Stimulated activated CD4-positive, alpha-beta T cell treated with anti-CD3 and anti-CD28 coated beads, TNF-alpha, amount 100 ng/mL, for 24 hours (primary cell): ENCODE data around the gene TRMT2A.

Source experiments
- DNase-seq, 3 experiments: peaks; one replicate each; pipeline ENCODE4 v3.0.0-alpha.2; 2020; ENCODE audit warnings: low read depth in 3 of 3

TRMT2A gene

DNA sequence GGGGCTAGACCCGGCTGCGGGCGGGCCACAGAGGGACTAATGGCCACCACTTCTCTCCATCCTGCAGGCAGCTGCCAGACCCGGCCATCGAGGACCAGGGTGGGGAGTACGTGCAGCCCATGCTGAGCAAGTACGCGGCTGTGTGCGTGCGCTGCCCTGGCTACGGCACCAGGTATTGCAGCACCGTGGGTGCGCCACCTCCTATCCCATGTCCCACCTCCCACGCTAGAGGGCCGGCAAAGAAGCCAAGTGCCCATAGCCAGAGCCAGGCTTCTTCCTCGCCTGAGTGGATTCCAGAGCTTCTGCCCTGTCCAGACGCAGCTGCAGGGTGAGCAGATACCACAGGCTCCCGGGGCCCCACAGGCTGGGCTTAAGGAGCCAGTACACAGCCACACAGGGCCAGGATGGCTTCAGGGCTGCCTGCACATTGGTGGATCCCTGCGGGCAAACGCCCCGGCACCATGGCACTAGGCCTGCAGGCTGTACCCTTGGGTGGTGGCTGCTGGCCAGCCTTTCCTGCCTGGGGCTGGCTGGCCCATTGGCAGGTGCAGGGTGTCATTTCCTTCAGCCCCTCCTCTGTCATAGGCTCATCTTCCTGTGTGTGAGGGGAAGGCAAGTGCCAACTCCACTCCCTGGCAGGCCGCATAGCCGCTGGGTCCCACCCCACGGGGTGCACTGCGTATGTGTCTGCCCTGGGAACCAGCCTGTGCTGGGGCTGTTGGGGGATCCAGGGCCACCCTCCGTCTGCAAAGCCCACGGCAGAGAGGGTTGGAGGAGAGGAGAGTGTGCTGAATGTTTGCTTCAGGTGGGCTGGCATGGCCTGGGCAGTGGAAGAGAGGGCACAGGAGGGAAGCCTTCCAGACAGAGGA, 53.5 kb downstream of the TRMT2A start:
- DNase-seq, result no peak

DNA sequence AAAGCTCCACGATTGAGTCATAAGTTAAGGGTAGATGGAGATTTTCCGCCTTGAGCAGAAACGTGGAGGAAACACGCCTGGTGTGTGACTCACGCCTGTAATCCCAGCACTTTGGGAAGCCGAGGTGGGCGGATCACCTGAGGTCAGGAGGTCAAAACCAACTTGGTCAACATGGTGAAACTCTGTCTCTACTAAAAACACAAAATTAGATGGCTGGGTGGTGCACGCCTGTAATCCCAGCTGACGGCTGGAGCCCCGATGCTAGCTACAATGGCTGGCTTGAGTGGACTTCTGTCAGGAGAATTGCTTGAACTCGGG, 54.3 kb downstream of the TRMT2A start:
- DNase-seq, result no peak

DNA sequence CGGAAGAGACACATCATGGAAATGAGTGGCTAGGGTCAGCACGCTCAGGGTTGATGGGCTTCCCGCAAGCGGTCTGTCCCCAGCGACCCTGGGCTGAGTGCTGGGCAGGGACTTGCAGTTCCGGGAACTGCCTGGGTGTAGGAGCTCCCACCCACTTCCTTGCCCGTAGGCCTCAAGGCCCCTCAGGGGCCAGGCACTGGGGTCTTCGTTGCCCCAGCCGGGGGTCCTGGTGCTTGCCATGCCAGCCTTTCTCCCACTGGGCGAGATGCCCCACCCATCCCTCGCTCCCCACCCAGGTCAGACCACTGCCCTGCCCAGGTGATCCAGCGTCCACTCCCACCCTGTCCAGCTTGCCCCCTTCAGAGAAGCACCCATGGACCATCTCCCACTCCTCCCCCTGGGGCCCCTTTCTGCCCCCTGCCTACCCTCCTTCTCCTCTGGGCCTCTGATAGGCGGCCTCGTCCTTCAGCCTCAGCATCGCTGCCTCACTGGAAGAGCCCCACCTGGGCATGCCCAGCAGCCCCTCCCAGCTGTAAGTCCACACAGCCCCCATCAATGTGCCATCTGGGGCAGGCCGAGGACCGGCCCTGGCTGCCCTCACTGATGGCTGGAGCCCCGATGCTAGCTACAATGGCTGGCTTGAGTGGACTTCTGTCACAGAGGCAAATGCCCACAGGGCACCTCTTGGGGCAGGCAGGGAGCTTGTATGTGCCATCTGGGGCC, 54.8 kb downstream of the TRMT2A start:
- no peak for DNase-seq
